K562 (cell line): ENCODE results near the gene VPS35L. TPM values are rescaled to one million over a fixed set of nuclear protein-coding genes. Genes with fewer than 3 reads are reported as not detected.

Experiments
- ATF3 ChIP-seq, 2 experiments: fragments of 450-650 bp in 1 of 2; sonication (generic) in 1 of 2; formaldehyde crosslinking in 1 of 2; IDR thresholded peaks in 1 of 2; conservative IDR thresholded peaks in 1 of 2; 2 replicates each; pipeline versions ENCODE4 v1.6.1 to v1.8.1; 2016 to 2023; ENCODE audit warnings: mild to moderate bottlenecking in 2 of 2, moderate library complexity in 2 of 2, inconsistent platforms in 1 of 2, missing genetic modification reagents in 1 of 2
- ATF6 ChIP-seq: sonication (generic); formaldehyde crosslinking; IDR thresholded peaks from 2 replicates; pipeline ENCODE4 v1.4.0; 2020; ENCODE audit warnings: mild to moderate bottlenecking, missing genetic modification reagents
- C11orf30 ChIP-seq: fragments of 450-650 bp; IDR thresholded peaks from 2 replicates; pipeline ENCODE4 v1.6.1; 2016; ENCODE audit warnings: low read depth, mild to moderate bottlenecking
- CCAR2 ChIP-seq: fragments of 200-400 bp; formaldehyde crosslinking; IDR thresholded peaks from 2 replicates; pipeline ENCODE4 v1.6.1; 2017; ENCODE audit warnings: mild to moderate bottlenecking, low read depth, low read length
- CTCFL ChIP-seq: IDR thresholded peaks from 2 replicates; pipeline ENCODE4 v1.6.1; 2011; ENCODE audit warnings: borderline replicate concordance, low read depth, mild to moderate bottlenecking, moderate library complexity, low read length; ENCODE audit not compliant: insufficient read depth, poor library complexity, severe bottlenecking
- FOSL1 ChIP-seq: fragments of 200-800 bp; sonication (Bioruptor generic); conservative IDR thresholded peaks from 2 replicates; pipeline ENCODE4 v1.6.1; 2016; ENCODE audit warnings: missing genetic modification characterization, missing compliant biosample characterization
- IRF1 ChIP-seq: sonication (generic); formaldehyde crosslinking; IDR thresholded peaks from 2 replicates; pipeline ENCODE4 v1.8.0; 2022; ENCODE audit warnings: missing genetic modification reagents, mild to moderate bottlenecking, borderline replicate concordance
- PATZ1 ChIP-seq: fragments of 250-450 bp; sonication (Bioruptor Pico); IDR thresholded peaks from 2 replicates; pipeline ENCODE4 v1.5.0; 2020; ENCODE audit warnings: mild to moderate bottlenecking, borderline replicate concordance
- SIRT6 ChIP-seq: IDR thresholded peaks from one replicate; pipeline ENCODE4 v1.6.1; 2012; ENCODE audit warnings: low read depth, mild to moderate bottlenecking, control low read depth, inconsistent platforms, low read length, moderate library complexity
- SMARCE1 ChIP-seq: fragments of 450-650 bp; IDR thresholded peaks from 2 replicates; pipeline ENCODE4 v1.7.1; 2016; ENCODE audit warnings: mild to moderate bottlenecking
- TCF15 ChIP-seq: fragments of 250-450 bp; sonication (Bioruptor Pico); IDR thresholded peaks from 2 replicates; pipeline ENCODE4 v1.8.0; 2022; ENCODE audit warnings: moderate library complexity, mild to moderate bottlenecking, inconsistent platforms
- ZKSCAN8 ChIP-seq: fragments of 200-800 bp; sonication (Bioruptor generic); IDR thresholded peaks from 2 replicates; pipeline ENCODE4 v1.6.1; 2016; ENCODE audit warnings: missing genetic modification characterization, missing compliant biosample characterization
- ZNF232 ChIP-seq: sonication (generic); formaldehyde crosslinking; IDR thresholded peaks from 2 replicates; pipeline ENCODE4 v1.8.0; 2022; ENCODE audit warnings: mild to moderate bottlenecking, missing genetic modification reagents
- polyA plus RNA-seq, 8 experiments: library from polyadenylated mRNA; depleted of rRNA in 4 of 8; stranded (reverse) in 5 of 8; unstranded in 3 of 8; fragments of >200 nt; fragmentation: Nextera tagmentation in 2 of 8; fragmentation: Illumina TruSeq in 1 of 8; extraction: Ambion mirVana in 2 of 8; extraction: Trizol in 1 of 8; gene quantifications; 2 replicates each; pipeline versions ENCODE4 v1.2.1 to v1.2.3, GENCODE V29; 2011 to 2014; ENCODE audit warnings: inconsistent platforms in 1 of 8, missing spikeins in 1 of 8
- total RNA-seq, 7 experiments: library from RNA; depleted of rRNA in 6 of 7; stranded (reverse); fragments of >200 nt in 6 of 7; fragmentation: Illumina TruSeq in 2 of 7; extraction: Trizol in 2 of 7; gene quantifications; 2 replicates each; pipeline versions ENCODE4 v1.2.1 to v1.2.3, GENCODE V29; 2011 to 2021; ENCODE audit warnings: low replicate concordance in 1 of 7

Gene VPS35L
- total and polyA plus RNA-seq, 9 of the 15 experiments (the other 6 are each of a cell fraction or from before 2014, with no cell fraction given): 10.2 to 30.4 (median 20.1) TPM

- no peak for TF ChIP-seq ZKSCAN8 (CRISPR knock-in tag)
- TF ChIP-seq C11orf30: 0 out of 2 replicates have a peak, but pooled peaks have one; percentile 26
- no peak for TF ChIP-seq ATF6 (CRISPR knock-in tag)
- no peak for TF ChIP-seq CTCFL
- no peak for TF ChIP-seq ZNF232 (CRISPR knock-in tag)
- TF ChIP-seq ATF3 (IDR thresholded peaks at IDR 0.05): peak; percentile 32; the same call in 1 of the 2 replicates
- no peak for TF ChIP-seq ATF3 (CRISPR knock-in tag; conservative IDR thresholded peaks at IDR 0.05)
- TF ChIP-seq PATZ1 (CRISPR knock-in tag): no peak
- no peak for TF ChIP-seq SIRT6
- no peak for TF ChIP-seq IRF1
- TF ChIP-seq FOSL1 (tag): peak; percentile 69
- TF ChIP-seq CCAR2: no peak
- TF ChIP-seq SMARCE1: 0 out of 2 replicates have a peak, but pooled peaks have one; percentile 16
- no peak for TF ChIP-seq TCF15 (CRISPR knock-in tag)
Measured at GRCh38 chr16:19517424-19518089, 37.9 kb upstream of the VPS35L start (continued).
